Measurements from ENCODE around the gene LHX4.
A peak's percentile ranks its signal among the peaks of the same experiment; 100 is the strongest.

Gene LHX4

DNA sequence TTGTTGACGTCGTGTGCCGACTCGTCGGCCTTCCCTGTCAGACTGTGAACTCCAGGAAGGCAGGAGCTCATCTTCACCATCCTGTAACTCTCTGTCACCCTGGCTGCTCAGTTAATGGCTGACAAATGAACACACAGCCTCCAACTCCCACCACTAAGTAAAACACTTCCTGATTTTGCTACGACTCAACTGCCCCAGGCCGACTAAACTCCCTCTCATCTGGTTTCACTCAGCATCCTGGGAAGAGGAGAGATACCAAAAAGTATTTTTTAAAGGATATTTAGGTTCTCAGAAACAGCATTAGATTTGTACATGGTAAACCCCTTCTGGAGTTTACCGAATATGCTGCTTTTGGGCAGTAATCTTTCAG, 18.2 kb upstream of the LHX4 start:
- TF ChIP-seq, protein P1, sequence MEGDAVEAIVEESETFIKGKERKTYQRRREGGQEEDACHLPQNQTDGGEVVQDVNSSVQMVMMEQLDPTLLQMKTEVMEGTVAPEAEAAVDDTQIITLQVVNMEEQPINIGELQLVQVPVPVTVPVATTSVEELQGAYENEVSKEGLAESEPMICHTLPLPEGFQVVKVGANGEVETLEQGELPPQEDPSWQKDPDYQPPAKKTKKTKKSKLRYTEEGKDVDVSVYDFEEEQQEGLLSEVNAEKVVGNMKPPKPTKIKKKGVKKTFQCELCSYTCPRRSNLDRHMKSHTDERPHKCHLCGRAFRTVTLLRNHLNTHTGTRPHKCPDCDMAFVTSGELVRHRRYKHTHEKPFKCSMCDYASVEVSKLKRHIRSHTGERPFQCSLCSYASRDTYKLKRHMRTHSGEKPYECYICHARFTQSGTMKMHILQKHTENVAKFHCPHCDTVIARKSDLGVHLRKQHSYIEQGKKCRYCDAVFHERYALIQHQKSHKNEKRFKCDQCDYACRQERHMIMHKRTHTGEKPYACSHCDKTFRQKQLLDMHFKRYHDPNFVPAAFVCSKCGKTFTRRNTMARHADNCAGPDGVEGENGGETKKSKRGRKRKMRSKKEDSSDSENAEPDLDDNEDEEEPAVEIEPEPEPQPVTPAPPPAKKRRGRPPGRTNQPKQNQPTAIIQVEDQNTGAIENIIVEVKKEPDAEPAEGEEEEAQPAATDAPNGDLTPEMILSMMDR (IDR thresholded peaks at IDR 0.05; ENCODE audit: extremely low read depth, insufficient read depth, missing control alignments) = no peak
- no peak for DNase-seq (ENCODE audit: low spot score)
- in situ Hi-C loops (cut with MboI; ENCODE audit: low pct_unique_long_range_greater_than_20kb, low sequenced_read_pairs, unreplicated experiment) = no loop called here

DNA sequence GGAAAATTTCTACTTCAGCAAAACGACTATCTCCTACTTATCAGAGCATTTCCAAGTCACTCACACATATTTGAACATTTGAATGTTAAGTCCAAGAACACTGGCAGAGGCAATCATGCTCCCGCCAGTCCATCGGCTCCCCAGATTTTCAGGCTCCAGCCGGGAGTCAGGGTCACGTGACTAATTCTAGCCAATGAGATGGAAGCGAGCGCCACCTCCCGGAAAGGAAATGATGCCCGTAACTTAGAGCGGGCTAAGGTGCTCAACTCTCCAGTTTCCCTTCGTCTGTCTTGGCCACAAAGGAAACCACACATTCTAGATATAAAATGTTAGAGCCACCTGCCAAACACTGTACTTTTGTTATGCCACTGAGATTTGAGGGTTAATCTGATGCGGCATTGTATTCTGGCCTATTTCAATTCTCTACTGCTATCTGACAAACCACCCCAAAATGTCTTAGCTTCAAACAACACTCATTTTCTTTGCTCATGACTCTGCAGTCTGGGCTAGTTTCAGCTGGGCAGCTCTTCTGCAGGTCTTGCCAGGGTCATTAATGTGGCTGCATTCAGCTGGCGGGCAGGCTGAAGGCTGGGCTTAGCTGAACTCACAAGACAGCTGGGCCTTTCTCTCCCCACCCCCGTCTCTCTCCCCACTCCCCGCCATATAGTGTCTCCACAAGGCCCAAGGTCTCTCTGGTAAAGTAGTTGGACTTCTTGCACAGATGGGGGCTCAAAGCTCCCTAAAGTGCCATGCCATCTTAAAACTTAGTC, 16.5 kb upstream of the LHX4 start:
- peak; percentile 72 for DNase-seq (ENCODE audit: low spot score)

DNA sequence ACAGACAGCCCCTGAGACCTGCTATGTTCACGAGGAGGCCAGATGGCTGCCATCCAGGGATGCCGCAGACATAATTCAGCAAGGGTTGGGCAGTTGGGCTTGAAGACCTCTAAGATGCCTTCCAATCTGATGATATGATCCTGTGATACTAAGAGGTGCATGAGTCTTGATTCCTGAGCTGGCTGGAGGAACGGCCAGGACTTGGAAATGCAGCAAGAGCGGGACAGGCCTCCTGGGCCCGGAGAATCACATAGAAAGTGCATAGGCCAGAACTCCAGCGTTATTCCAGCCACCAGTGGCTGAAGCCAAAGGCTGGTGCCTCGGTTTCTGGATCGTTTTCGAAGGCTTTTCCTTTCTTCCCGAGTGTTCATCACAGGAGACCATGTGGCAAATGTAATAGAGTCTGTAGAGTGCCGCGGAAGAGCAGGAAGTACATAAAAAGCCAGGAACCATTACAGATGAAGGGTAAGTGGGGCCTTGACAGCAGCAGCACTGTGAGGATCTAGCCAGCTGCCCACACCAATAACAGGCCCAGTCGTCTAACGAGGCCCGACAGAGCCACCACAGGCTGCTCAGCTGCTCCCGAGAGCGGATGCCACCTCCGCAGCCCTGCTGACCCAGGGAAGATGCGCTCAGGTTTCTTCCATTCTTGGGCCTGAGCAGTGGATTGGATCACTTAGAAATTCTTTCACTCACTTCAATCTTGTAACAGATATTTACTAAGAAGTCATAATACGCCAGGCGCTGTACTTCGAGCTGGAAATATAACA, 14.0 kb upstream of the LHX4 start:
- in situ Hi-C loops (cut with MboI; ENCODE audit: low pct_unique_long_range_greater_than_20kb, low sequenced_read_pairs, unreplicated experiment) = no loop called here

More for the DNA sequence above, 16.5 kb upstream of the LHX4 start:
- in situ Hi-C loops (cut with MboI; ENCODE audit: low pct_unique_long_range_greater_than_20kb, low sequenced_read_pairs, unreplicated experiment) = no loop called here
- TF ChIP-seq, protein P1 (IDR thresholded peaks at IDR 0.05; ENCODE audit: extremely low read depth, insufficient read depth, missing control alignments) = no peak

DNA sequence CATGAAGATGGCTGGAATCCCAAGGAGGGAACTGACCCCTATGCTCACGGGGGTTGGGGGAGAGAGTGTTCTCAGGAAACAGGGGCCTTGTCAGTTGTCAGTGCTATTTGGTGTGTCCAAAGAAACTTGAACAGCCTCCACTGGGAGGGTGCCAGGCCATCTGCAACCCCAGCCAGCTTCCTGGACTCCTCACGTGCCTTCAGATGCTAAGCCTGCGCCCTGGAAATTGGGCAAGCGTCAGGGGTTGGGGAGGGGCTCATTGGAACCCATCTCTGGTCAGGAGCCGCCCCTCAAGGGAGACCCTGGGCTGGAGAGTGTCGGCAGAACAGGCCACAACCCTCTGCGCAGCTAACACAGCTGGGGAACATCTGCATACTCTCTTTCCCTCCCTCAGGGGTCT, 13.1 kb upstream of the LHX4 start:
- DNase-seq (ENCODE audit: low spot score) = no peak
- in situ Hi-C loops (cut with MboI; ENCODE audit: low pct_unique_long_range_greater_than_20kb, low sequenced_read_pairs, unreplicated experiment) = no loop called here

More for the DNA sequence above, 14.0 kb upstream of the LHX4 start:
- no peak for DNase-seq (ENCODE audit: low spot score)
- TF ChIP-seq, protein P1 (IDR thresholded peaks at IDR 0.05; ENCODE audit: extremely low read depth, insufficient read depth, missing control alignments) = no peak

DNA sequence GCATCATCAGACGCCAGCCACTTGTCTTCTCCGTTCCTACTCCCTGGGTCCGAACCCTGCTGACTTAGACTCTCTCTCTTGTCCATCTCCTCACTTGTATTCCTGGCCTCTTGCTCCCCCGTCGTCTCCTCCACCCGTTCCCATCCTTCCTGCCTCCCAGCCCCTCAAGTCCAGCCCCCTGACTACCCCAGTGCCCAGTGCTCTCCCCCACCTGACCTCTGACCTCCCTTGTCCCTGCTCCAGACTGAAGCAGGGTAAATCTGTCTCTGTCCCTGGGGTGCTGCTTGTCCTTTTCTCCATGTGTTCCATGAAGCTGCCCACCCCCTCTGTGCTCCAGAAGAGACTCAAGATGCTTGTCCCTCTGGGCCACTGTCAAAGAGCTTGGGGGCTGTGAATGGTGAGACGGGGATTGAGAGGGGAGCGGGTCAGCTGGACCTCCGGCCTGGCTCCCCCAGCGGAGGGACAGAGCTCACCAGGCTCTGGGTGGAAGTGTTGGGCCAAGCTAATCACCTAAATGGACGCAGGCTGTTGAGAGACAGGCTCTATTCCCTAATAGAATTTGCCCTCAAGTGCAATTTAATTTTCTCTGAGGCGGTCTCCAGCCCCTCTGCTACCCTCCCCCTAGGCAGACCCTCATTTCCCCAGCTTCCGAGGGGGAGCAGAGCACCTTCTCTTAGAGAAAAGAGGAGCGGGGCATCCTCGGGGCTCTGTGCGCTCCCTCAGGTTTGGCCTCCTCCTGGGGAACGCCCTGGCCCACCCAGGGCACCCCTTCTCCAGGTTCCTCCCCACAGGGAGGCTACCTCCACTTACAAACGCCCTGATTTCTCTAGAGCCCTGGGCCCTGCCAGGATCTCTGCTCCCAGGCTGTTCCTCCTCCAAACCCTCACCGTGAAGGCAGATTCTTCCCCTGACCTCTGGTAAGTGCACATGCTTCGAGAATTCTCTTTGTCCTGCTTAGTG, 11.0 kb upstream of the LHX4 start:
- TF ChIP-seq, protein P1 (IDR thresholded peaks at IDR 0.05; ENCODE audit: extremely low read depth, insufficient read depth, missing control alignments) = no peak
- in situ Hi-C loops (cut with MboI; ENCODE audit: low pct_unique_long_range_greater_than_20kb, low sequenced_read_pairs, unreplicated experiment) = no loop called here
- DNase-seq (ENCODE audit: low spot score) = no peak

More for the DNA sequence above, 13.1 kb upstream of the LHX4 start:
- TF ChIP-seq, protein P1 (IDR thresholded peaks at IDR 0.05; ENCODE audit: extremely low read depth, insufficient read depth, missing control alignments) = no peak

DNA sequence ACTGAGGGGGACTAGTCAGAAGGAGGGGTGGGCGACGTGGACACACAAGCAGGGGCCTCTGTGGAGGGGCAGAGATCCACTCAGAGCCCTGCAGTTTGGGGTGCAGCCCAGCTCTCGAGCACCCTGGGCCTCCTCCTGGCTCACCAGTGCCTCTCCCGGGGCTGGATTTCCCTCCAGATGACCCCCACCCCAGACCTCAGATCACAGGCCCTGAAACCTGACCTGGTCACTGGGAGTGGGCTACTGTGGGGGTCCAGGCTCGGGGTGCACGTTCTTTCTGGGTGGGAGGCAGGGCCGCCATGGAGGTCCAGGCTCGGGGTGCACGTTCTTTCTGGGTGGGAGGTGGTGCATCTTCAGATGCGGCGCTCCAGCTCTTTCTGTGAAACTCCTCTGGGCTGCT, 10.3 kb upstream of the LHX4 start:
- no peak for DNase-seq (ENCODE audit: low spot score)
- TF ChIP-seq, protein P1 (IDR thresholded peaks at IDR 0.05; ENCODE audit: extremely low read depth, insufficient read depth, missing control alignments) = no peak
- in situ Hi-C loops (cut with MboI; ENCODE audit: low pct_unique_long_range_greater_than_20kb, low sequenced_read_pairs, unreplicated experiment) = no loop called here
